Testis (tissue), 2 donors: ENCODE measurements around the gene MT1F.

Experiments used
- POLR2A ChIP-seq: fragments of 450-650 bp; IDR thresholded peaks from one replicate; pipeline ENCODE4 v1.6.1; 2017; ENCODE audit warnings: antibody characterized with exemption, mild to moderate bottlenecking, moderate library complexity
- TF ChIP-seq, protein P1 (sequence below), 3 experiments: fragments of 450-650 bp in 2 of 3; fragments of 200-600 bp in 1 of 3; sonication (generic) in 1 of 3; IDR thresholded peaks; one replicate each; pipeline ENCODE4 v1.5.1; 2016 to 2019; ENCODE audit warnings: antibody characterized with exemption in 3 of 3, mild to moderate bottlenecking in 2 of 3, moderate library complexity in 1 of 3

DNA sequence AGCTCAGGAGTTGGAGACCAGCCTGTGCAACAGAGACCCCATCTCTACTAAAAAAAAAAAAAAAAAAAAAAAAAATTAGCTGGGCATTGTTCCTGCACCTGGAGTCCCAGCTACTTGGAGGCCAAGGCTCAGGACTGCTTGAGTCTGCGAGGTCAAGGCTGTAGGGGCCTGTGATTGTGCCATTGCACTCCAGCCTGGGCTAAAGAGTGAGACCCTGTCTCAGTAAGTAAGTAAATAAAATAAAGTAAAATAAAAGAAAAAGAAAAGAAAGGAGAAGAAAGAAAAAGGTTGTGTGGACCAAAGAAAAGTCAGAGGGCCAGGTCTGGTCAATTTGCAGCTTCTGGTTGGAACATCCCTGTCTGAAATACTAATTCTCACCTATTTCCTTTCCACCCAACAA lies 42.9 kb downstream of the MT1F start:
- TF ChIP-seq POLR2A: no peak
- TF ChIP-seq, protein P1, sequence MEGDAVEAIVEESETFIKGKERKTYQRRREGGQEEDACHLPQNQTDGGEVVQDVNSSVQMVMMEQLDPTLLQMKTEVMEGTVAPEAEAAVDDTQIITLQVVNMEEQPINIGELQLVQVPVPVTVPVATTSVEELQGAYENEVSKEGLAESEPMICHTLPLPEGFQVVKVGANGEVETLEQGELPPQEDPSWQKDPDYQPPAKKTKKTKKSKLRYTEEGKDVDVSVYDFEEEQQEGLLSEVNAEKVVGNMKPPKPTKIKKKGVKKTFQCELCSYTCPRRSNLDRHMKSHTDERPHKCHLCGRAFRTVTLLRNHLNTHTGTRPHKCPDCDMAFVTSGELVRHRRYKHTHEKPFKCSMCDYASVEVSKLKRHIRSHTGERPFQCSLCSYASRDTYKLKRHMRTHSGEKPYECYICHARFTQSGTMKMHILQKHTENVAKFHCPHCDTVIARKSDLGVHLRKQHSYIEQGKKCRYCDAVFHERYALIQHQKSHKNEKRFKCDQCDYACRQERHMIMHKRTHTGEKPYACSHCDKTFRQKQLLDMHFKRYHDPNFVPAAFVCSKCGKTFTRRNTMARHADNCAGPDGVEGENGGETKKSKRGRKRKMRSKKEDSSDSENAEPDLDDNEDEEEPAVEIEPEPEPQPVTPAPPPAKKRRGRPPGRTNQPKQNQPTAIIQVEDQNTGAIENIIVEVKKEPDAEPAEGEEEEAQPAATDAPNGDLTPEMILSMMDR (IDR thresholded peaks at IDR 0.05): no peak
